HepG2 (cell line): ENCODE data around the gene EPS8L3. TPM values are rescaled to one million over a fixed set of nuclear protein-coding genes. Genes with fewer than 3 reads are reported as not detected.

ENCODE experiments used
- ATAC-seq: fragments of 200-7000 bp; cut with Tn5 transposase; 3 replicates; pipeline ENCODE4 v1.9.1; 2020; ENCODE audit warnings: mild to moderate bottlenecking, moderate library complexity
- BruUV-seq: library from RNA; stranded (reverse); fragments of 400-500 nt; replicated peaks from 2 replicates; lab custom pipeline; 2021; lab: Mats Ljungman, UMichigan
- CTCF ChIA-PET: fragments of 300-600 bp; formaldehyde crosslinking; extraction: SDS; loops from one replicate; lab custom pipeline; 2021; ENCODE audit warnings: low total read pairs, inconsistent platforms, low intra/inter-chr PET ratio; lab: Yijun Ruan, JAX
- POLR2A ChIA-PET: fragments of 350-600 bp; sonication (Branson Sonifier 250); formaldehyde crosslinking; loops from one replicate; lab custom pipeline; 2020; ENCODE audit warnings: antibody characterized with exemption, inconsistent platforms; lab: Yijun Ruan, JAX
- DNase-seq: peaks from one replicate; pipeline ENCODE4 v3.0.0-alpha.2; 2015; ENCODE audit warnings: low spot score
- FAIRE-seq: peaks from 3 replicates; lab custom pipeline; 2011; peaks lifted over from hg19 to GRCh38; lab: Jason Lieb, UNC
- H2AFZ ChIP-seq: one replicate; pipeline ENCODE4 v1.6.1; 2011; ENCODE audit warnings: low read length, inconsistent platforms
- H3K27ac ChIP-seq: fragments of 300-600 bp; 3 replicates; pipeline ENCODE4 v1.8.0; 2011; ENCODE audit warnings: mixed run types, mild to moderate bottlenecking, mixed read lengths, low read length, inconsistent platforms; ENCODE audit not compliant: insufficient read depth; ENCODE audit errors: extremely low read length
- H3K27me3 ChIP-seq, 2 experiments: fragments of 200-600 bp in 1 of 2; 2 replicates in 1 of 2; 3 replicates in 1 of 2; pipeline versions ENCODE4 v1.6.0 to v1.8.0; 2011; ENCODE audit warnings: low read length in 2 of 2, mild to moderate bottlenecking in 2 of 2, moderate library complexity in 2 of 2, inconsistent platforms in 1 of 2; ENCODE audit not compliant: insufficient read depth in 2 of 2, control insufficient read depth in 1 of 2
- H3K36me3 ChIP-seq, 2 experiments: fragments of 200-600 bp in 1 of 2; replicated peaks in 1 of 2; 2 replicates in 1 of 2; 3 replicates in 1 of 2; pipeline versions ENCODE4 v1.5.1 to v1.8.0; 2011; ENCODE audit warnings: low read length in 2 of 2, inconsistent platforms in 1 of 2; ENCODE audit not compliant: insufficient read depth in 2 of 2, control insufficient read depth in 1 of 2
- H3K4me1 ChIP-seq: 2 replicates; pipeline ENCODE4 v1.5.1; 2012; ENCODE audit warnings: low read length, inconsistent platforms; ENCODE audit not compliant: insufficient read depth
- H3K4me2 ChIP-seq: 2 replicates; pipeline ENCODE4 v1.6.0; 2011; ENCODE audit warnings: low read depth, low read length, inconsistent platforms
- H3K4me3 ChIP-seq, 3 experiments: fragments of 200-600 bp in 1 of 3; sonication (generic), shearing (Covaris generic) in 1 of 3; replicated peaks in 1 of 3; 2 replicates each; pipeline ENCODE4 v1.5.1; 2011 to 2016; ENCODE audit warnings: low read length in 3 of 3, inconsistent platforms in 2 of 3, low read depth in 2 of 3, mild to moderate bottlenecking in 2 of 3, control low read depth in 1 of 3, mixed read lengths in 1 of 3; ENCODE audit not compliant: insufficient read depth in 1 of 3
- H3K79me2 ChIP-seq: one replicate; pipeline ENCODE4 v1.6.1; 2011; ENCODE audit warnings: low read length, inconsistent platforms; ENCODE audit not compliant: insufficient read depth
- H3K9ac ChIP-seq: 2 replicates; pipeline ENCODE4 v1.6.0; 2011; ENCODE audit warnings: mild to moderate bottlenecking, low read depth, low read length, inconsistent platforms; ENCODE audit not compliant: insufficient read depth
- H3K9me3 ChIP-seq: 2 replicates; pipeline ENCODE4 v1.5.1; 2012; ENCODE audit warnings: mild to moderate bottlenecking, low read length
- H4K20me1 ChIP-seq: 2 replicates; pipeline ENCODE4 v1.6.0; 2011; ENCODE audit warnings: inconsistent platforms, mild to moderate bottlenecking, low read length, moderate library complexity; ENCODE audit not compliant: insufficient read depth
- CHD4 ChIP-seq: fragments of 200-600 bp; sonication (generic); IDR thresholded peaks from 2 replicates; pipeline ENCODE4 v1.7.0; 2017; ENCODE audit warnings: mild to moderate bottlenecking, low read length, borderline replicate concordance
- GMEB2 ChIP-seq: IDR thresholded peaks from 2 replicates; pipeline ENCODE4 v1.6.1; 2016; ENCODE audit warnings: missing biosample characterization, missing genetic modification reagents, low read depth
- KDM1A ChIP-seq: IDR thresholded peaks from 2 replicates; pipeline ENCODE4 v1.6.1; 2016; ENCODE audit warnings: missing compliant biosample characterization
- MAFG ChIP-seq: sonication (generic); formaldehyde crosslinking; IDR thresholded peaks from 2 replicates; pipeline ENCODE4 v1.5.1; 2020; ENCODE audit warnings: mild to moderate bottlenecking, missing genetic modification reagents
- RXRA ChIP-seq: sonication (generic); formaldehyde crosslinking; IDR thresholded peaks from 2 replicates; pipeline ENCODE4 v1.5.1; 2020; ENCODE audit warnings: missing genetic modification reagents
- SALL2 ChIP-seq: sonication (generic); formaldehyde crosslinking; IDR thresholded peaks from 2 replicates; pipeline ENCODE4 v1.8.1; 2023; ENCODE audit warnings: mild to moderate bottlenecking, missing genetic modification reagents, inconsistent platforms
- SNAPC4 ChIP-seq: sonication (generic); formaldehyde crosslinking; IDR thresholded peaks from 2 replicates; pipeline ENCODE4 v1.4.0; 2020; ENCODE audit warnings: mild to moderate bottlenecking, missing genetic modification reagents
- ZBED4 ChIP-seq: sonication (generic); formaldehyde crosslinking; IDR thresholded peaks from 2 replicates; pipeline ENCODE4 v1.4.0; 2020; ENCODE audit warnings: missing genetic modification reagents, borderline replicate concordance
- ZNF629 ChIP-seq: sonication (generic); formaldehyde crosslinking; conservative IDR thresholded peaks from 2 replicates; pipeline ENCODE4 v1.5.0; 2020; ENCODE audit warnings: missing genetic modification reagents
- ZNF766 ChIP-seq: sonication (generic); formaldehyde crosslinking; IDR thresholded peaks from 2 replicates; pipeline ENCODE4 v1.5.0; 2020; ENCODE audit warnings: missing genetic modification reagents, borderline replicate concordance
- ZNF784 ChIP-seq: sonication (generic); formaldehyde crosslinking; IDR thresholded peaks from 2 replicates; pipeline ENCODE4 v1.5.1; 2020; ENCODE audit warnings: missing genetic modification reagents, mild to moderate bottlenecking, borderline replicate concordance
- WGBS: methylation state at CpG from one replicate; pipeline ENCODE4 v1.1.6; 2017; ENCODE audit warnings: low lambda C conversion rate; 5-methylcytosine and 5-hydroxymethylcytosine counted together
- in situ Hi-C: cut with HindIII; loops from 2 replicates; pipeline ENCODE4 v1.10.0; 2017; ENCODE audit warnings: low pct_unique_long_range_greater_than_20kb; ENCODE audit not compliant: extremely low pct_ligation_motif_present
- intact Hi-C: fragments of 100-400 bp; cut with micrococcal nuclease; formaldehyde crosslinking; loops from one replicate; pipeline ENCODE4 v1.10.0; 2022; ENCODE audit not compliant: unreplicated experiment
- polyA plus RNA-seq, 8 experiments: library from polyadenylated mRNA; depleted of rRNA in 3 of 8; stranded (reverse) in 7 of 8; unstranded in 1 of 8; fragments of >200 nt; fragmentation: Illumina TruSeq in 4 of 8; extraction: Trizol in 4 of 8; gene quantifications; 2 replicates each; pipeline versions ENCODE4 v1.2.1 to v1.2.3, GENCODE V29; 2011 to 2016; ENCODE audit warnings: low read depth in 4 of 8, missing spikeins in 1 of 8, mixed read lengths in 1 of 8; ENCODE audit not compliant: insufficient read depth in 1 of 8
- total RNA-seq, 5 experiments: library from RNA; depleted of rRNA; stranded (reverse); fragments of >200 nt; fragmentation: Illumina TruSeq; extraction: Trizol; gene quantifications; 2 replicates each; pipeline ENCODE4 v1.2.3, GENCODE V29; 2016; ENCODE audit warnings: low read depth in 1 of 5

EPS8L3 gene
- total and polyA plus RNA-seq, 2 of the 13 experiments (the other 11 are each of a cell fraction or from before 2014, with no cell fraction given), result 18.2 to 106 TPM

- no peaks in the 10 kb centered on the region for H3K27me3 ChIP-seq
- in situ Hi-C loops (no loop called here), intact Hi-C loops (loop anchor here (5.0 kb wide), 2 partner anchors 122 to 192 kb away; partner anchors contain the start of genes AHCYL1 and CSF1)
- CTCF ChIA-PET, result no interaction called here
- no peaks in the 10 kb centered on the region for H3K79me2 ChIP-seq
- FAIRE-seq, result no peak
- H3K9me3 ChIP-seq, result no peaks in the 10 kb centered on the region
- H2AFZ ChIP-seq, result no peak overlapping the region
- peak overlapping the region; percentile 69 for H3K4me2 ChIP-seq
- peaks cover 82% of the 10 kb centered on the region for H3K4me1 ChIP-seq
- 60% methylated on average over 2 of the region's 2 CpGs for WGBS
- peak overlapping the region in 1 of 3 experiments; percentile 54; a peak in 1 of 6 replicates for H3K4me3 ChIP-seq
- DNase-seq, result no peak
- POLR2A ChIA-PET, result interaction anchor here (0.7 to 1.5 kb wide), 4 partner anchors 13 to 244 kb away, joined by 3 to 4 read pairs (median 3); partner anchors contain the start of genes AHCYL1, GNAI3 and STRIP1
- H3K36me3 ChIP-seq, result no peaks in the 10 kb centered on the region
- BruUV-seq, result no TSS peak
- no peak for ATAC-seq
- H4K20me1 ChIP-seq, result no peaks in the 10 kb centered on the region
- no peak overlapping the region for H3K9ac ChIP-seq
- no peak overlapping the region for H3K27ac ChIP-seq
- TF ChIP-seq SNAPC4 (CRISPR knock-in tag) (no peak), ZNF629 (peak; percentile 88), ZNF784 (CRISPR knock-in tag) (peak; percentile 27; the same call in 1 of the 2 replicates), ZNF766 (CRISPR knock-in tag) (no peak), ZBED4 (CRISPR knock-in tag) (no peak; the same call in 1 of the 2 replicates), CHD4 (peak; percentile 83), KDM1A (peak; percentile 68; the same call in 1 of the 2 replicates), MAFG (CRISPR knock-in tag) (no peak), RXRA (CRISPR knock-in tag) (no peak), GMEB2 (no peak), SALL2 (no peak)
Observed at GRCh38 chr1:109790329-109790728, 26.6 kb upstream of the EPS8L3 start.
